ENCODE measurements around the gene MX2. TPM values are rescaled to one million over a fixed set of nuclear protein-coding genes. Genes with fewer than 3 reads are reported as not detected.
"Not testable (repeated sequence)": the region's sequence is repeated elsewhere in the genome, so short reads cannot be mapped to it uniquely, and the experiment has no call there.

Gene MX2
- 2.5 TPM for polyA plus RNA-seq (ENCODE audit: insufficient read length)

DNA sequence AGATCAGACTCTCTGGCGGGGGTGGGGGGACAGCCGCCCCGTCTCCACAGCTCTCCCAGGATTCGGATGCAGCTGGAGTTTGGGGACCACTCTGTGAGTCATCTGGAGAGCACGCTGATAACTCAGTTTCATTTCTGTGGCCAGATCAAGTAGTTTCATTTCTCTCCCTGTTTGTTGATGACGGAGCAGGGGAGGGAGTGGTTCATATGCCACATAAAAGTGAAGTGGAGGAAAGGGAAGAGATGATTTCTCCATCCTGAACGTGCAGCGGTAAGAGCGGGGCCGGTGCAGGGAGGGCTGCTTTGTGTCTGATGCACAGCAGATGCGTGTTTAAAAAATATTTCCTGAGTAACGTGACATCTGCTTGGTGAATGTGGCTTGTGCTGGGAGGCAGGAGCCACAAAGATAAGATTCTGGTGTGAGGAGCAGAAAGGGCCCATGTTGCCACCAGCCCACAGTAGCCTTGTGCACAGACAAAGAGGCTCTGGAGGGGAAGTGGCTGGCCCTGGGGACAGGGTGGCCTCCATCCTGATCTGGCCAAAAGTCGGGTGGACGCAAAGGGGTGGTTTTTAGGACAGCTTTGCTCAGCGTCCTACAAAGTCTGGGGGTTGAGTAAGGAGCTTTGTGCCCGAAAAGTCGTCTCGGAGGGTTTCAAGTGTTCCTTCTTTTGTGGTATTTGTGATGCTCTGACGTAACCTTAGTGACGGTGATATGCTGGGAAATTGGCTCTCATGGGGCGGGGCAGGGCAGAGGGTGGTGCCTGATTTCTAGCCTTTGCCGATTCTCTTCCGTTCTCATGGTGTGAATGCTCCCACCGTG lies at the start of gene MX2:
Gene MX2, plus strand, starts transcription at position 242 of the 819 bp plus-strand sequence. CDS start 14,880 bp downstream, outside the sequence.
- DNase-seq, result peak; percentile 51

- not testable (repeated sequence) for DNase-seq
Measured at GRCh38 chr21:41313285-41314164, 48.3 kb upstream of the MX2 start.

DNA sequence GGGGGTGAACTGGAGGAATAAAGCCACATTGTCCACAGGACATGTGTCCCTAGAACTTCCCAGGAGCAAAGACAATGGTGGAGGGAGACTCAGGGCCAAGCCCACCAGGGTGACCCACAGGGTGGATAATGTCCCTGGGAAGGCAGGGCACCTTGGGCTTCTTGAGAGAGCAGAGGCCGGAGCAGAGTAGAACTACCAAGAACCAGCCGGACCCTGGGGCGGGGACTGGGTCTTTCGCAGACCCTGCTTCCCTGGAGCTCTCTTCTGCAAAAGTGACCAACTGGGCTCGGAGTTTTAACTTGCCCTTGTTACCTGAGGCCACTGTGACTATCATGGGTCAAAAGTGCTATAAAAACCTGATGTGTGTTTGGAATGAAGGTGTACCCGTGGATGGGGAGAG lies 46.1 kb upstream of the MX2 start:
- DNase-seq, result no peak

DNA sequence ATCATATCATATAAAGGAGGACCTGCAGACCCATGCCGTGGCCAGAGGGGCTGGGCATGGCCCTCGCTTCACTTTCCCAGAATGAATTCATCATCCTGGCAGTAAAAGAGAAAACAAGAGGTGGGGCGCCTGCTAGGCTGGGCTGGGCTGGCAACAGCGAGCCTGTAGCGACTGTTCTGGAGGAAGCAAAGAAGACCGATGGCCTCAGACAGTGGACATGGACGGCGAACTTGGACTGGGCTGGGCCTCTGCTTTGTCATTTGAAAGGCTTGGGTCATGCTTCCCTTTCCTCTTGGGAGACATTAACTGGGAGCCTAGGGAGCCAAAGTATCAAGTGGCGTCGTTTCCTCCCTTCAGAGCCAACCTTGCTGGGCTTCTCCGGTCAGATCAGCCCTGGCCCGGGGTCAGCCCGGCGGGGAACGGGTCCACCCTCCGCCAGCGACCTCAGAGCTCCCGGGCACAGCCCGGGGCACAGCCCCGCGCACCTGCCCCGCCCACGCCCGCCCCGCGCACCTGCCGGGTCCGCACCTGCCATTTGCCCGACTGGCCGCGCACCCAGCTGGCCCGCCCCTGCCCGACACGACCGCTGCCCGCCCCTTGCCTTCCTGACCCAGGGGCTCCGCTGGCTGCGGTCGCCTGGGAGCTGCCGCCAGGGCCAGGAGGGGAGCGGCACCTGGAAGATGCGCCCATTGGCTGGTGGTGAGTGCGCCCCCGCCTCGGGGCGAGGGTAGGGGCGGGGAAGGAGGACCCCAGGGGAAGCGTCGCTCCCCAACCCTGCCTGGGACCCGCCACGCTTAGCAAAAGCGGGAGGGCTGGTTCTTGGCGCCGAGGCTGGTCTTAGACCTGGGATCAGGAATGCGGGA lies 45.4 kb upstream of the MX2 start, which contains the start of gene FAM3B:
Gene FAM3B, plus strand, starts transcription at position 602 of the 863 bp plus-strand sequence. Its CDS starts 79 bp downstream, at position 681.
- no peak for DNase-seq

DNA sequence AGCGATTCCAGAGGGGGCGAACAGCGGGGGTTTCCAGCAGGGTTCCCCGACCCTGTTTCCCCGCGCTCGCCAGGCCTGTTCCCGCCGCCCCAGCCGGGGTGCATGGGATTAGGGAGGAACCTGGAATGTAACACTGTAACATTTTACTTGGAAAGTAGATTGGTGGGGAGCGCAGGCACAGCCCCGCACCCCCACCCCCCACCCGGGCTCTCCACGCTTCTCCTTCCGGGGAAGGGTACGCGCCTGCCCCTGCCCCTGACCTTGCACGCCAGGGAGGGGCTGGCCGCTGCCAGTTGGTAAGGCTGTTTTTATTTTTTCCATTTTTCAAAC lies 44.8 kb upstream of the MX2 start:
- DNase-seq, result no peak

- no peak for DNase-seq
Measured at GRCh38 chr21:41317458-41317857, 44.4 kb upstream of the MX2 start.

DNA sequence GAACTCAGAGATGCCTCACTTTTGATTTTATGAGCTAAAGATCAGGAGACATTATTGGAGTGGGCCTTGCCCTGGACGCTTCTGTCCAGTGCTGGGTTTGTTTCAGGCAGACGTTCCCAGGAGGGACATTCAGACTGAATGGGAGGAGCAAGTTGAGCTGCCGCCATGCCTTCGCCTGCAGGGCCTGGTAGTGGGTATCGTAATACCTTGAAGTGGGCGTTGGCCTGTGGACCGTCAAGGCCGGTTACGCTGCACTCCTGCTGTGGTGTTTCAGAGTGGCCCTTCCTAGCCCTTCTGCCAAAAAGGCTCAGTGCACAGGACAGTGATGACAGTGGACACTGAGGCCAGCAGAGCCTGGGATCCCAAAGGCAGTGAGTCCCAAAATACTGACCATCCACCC lies 43.6 kb upstream of the MX2 start:
- DNase-seq, result no peak

- no peak for DNase-seq
Measured at GRCh38 chr21:41319273-41319672, 42.6 kb upstream of the MX2 start.

DNA sequence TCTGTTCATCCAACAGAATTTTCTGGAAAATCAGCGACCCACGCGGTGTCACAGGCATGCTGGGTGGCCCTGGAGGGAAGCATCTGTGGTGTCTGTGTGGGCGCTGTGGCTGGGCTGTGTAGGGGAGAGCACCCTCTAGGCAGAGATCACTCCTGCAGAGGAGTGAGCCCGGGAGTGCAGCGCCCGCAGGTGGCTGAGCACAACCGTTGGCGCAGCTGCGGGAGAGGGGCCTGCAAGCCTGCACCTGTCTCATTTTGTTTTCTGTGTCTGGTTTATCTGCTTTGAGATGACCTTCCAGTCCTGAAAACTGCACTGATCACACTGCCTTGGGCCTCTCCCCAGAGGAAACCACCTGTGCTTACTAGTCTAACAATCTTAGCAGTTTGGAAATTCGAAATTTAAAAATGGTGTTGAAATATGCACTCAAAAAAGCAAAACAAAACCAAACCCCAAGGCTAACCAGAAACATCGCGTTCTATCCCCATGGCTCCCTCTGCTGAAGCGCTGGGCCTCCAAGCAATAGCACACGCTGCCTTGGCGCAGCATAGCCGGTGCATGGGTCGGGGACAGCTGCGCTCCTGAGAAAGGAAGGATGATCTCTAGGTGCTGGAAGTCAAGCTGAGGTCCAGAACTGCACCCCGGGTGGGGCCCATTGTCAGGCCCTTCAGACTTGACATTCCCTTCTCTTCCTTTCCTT lies 40.5 kb upstream of the MX2 start:
- no peak for DNase-seq

- no peak for DNase-seq
Measured at GRCh38 chr21:41321908-41322495, 39.8 kb upstream of the MX2 start.

- DNase-seq, result no peak
Measured at GRCh38 chr21:41322496-41323382, 39.1 kb upstream of the MX2 start.

GRCh38 chr21:41325138-41325912 lies 36.5 kb upstream of the MX2 start:
- no peak for DNase-seq

- DNase-seq, result no peak
Measured at GRCh38 chr21:41326414-41327080, 35.3 kb upstream of the MX2 start.

- no peak for DNase-seq
Measured at GRCh38 chr21:41327753-41328152, 34.1 kb upstream of the MX2 start.

GRCh38 chr21:41328660-41329607 lies 32.9 kb upstream of the MX2 start:
- DNase-seq, result no peak

GRCh38 chr21:41333752-41334151 lies 28.1 kb upstream of the MX2 start:
- DNase-seq, result no peak

GRCh38 chr21:41337515-41337914 lies 24.3 kb upstream of the MX2 start:
- DNase-seq, result no peak

DNA sequence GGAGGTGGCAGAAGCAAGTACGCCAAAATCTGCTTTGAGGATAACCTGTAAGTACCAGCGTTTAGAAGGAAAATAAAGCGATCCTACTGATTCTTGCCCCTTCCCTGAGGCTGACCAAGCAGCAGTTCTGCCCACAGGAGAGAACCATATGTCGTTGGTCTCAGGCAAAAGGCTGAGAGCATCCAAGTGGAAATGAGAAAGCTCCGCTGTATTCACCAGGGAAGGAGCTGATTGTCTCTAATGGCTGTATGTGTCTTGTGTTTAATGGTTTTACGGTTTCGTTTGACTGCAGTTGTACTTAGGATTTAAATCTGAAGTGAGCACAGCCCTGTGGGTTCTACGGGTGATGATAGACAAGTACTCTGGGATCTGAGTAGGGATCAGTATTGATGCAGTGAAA lies 23.4 kb upstream of the MX2 start:
- no peak for DNase-seq
